SKM-1 treated with dmso at 0.1 percent for 144 hours (cell line): ENCODE results near the gene CATSPERB.
"Not testable (repeated sequence)": the region's sequence is repeated elsewhere in the genome, so short reads cannot be mapped to it uniquely, and the experiment has no call there.

Experiments
- DNase-seq: peaks from one replicate; lab custom pipeline; 2025; ENCODE audit not compliant: unreplicated experiment; lab: John Stamatoyannopoulos, UW

The CATSPERB gene

GRCh38 chr14:91731986-91732385 is at the start of gene CATSPERB:
TSS of gene CATSPERB (minus strand) at chr14:91732086. CDS start at chr14:91729479, 2,607 bp downstream.
- DNase-seq, result no peak

GRCh38 chr14:91780452-91780851 is 48.6 kb upstream of the CATSPERB start:
- DNase-seq, result no peak

DNA sequence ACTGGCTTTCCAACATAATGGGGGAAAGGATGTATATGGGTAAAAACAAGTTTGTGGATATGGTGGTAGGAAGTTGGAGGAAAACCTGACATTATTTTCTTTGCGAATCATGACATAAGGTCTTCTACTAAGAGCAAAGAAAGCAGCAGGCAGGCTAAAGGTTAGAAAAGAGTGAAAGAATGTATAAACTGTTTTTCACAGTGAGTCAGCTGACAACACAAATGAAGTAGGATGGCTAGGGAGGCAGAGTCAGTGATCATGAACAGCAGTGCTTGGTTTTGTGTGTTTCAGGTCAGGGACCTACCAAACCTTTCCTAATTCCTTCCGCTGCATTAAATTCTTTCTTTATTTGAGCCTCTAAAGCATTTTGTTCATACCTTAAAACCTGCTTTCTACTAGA is 46.3 kb upstream of the CATSPERB start:
- DNase-seq, result no peak

DNA sequence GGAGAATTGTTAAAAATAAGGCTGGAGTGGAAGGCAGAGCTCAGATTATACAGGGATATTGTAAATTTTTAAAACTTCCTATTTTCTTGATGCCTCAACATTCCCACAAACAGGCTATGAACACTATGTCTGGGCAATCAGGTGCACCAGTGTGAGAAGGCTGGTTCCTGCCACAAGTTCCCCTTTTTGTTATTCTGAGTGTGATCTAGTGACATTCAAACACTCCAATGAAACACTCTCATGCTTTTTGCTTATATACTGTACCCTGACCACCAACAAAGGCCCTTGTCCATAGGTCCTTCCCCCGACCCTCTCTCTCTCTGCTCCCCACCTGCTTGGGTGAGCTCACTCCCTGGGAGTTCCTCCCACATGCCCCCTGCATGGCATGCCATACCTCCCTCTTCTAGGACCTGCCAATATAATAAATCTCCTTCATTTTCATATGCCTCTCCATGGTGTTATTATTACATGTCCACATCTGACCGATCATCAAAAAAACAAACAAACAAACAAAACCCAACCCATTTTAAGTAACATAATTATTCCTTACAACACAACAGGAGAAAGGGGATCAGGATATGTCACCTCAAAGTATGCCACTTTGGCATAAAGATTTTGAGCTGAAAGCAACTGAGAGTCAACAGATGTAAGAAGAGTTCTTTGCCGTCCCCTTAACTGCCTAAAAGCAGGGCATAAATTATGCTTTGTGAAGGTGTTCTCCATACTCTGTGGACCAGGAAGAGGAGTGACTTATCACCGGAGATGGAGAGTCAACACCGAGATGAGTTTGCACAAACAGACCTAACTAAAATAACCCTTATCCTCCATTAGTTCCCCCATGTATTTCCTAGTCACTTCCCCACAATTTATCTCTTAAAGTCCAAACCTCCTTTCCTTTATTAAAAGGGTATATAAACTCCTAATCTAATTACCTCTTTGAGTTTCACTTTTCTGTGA is 42.5 kb upstream of the CATSPERB start:
- DNase-seq, result no peak

DNA sequence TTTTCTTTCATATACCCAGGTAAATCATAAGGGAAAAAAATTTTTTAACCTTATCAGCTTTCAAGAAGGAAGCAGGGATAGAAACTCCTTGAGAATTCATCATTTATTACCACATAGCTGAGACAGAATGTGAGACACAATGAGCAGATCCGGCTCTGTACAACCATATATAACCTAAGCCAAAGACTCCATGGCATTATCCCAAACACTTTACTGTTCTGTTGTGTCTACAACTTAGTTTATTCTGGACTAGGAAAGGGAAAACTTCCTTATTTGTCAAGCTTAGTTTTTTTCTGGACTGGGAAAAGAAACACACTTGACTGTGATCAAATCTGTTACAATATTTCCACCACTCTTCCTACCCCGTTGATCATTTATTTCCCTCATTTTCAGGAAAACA is 38.3 kb upstream of the CATSPERB start:
- DNase-seq, result no peak

GRCh38 chr14:91755570-91756295 is 23.8 kb upstream of the CATSPERB start:
- no peak for DNase-seq

- DNase-seq, result no peak
Measured at GRCh38 chr14:91754819-91755218, 22.9 kb upstream of the CATSPERB start.

DNA sequence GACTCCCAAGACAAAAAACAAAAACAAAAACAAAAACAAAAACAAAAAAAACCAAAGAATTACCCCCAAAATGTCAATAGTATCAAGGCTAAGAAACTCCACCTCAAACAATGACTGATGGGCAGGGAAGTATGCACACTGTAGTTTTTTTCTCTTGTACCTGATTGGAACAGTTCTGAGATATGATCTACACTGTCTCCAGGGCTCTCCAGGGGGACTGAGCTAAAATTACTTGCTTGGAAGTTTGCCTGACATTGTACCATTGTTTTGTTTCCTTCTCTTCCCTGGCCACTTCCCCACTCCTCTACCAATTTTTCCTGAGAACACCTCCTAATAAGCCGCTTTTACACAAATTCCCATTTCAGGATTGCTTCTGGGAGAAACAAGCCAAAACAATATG is 22.3 kb upstream of the CATSPERB start:
- DNase-seq, result no peak

GRCh38 chr14:91753501-91754128 is 21.7 kb upstream of the CATSPERB start:
- no peak for DNase-seq

- DNase-seq, result no peak
Measured at GRCh38 chr14:91752961-91753360, 21.1 kb upstream of the CATSPERB start.

DNA sequence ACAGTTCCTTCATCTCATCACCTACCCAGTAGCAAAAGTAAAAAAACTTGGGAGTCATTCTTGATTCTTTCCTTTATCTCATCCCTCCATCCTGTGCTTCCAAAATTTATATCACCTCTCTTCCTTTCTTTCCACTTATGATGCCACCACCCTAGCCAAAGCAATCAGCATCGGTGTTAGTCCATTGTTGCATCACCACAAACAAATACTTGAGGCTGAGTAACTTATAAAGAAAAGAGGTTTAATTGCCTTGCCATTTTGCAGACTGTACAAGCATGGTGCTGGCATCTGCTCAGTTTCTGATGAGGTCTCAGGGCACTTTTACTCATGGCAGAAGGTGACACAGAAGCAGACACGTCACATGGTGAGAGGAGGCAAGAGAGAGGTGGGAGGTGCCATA is 19.8 kb upstream of the CATSPERB start:
- DNase-seq, result no peak

DNA sequence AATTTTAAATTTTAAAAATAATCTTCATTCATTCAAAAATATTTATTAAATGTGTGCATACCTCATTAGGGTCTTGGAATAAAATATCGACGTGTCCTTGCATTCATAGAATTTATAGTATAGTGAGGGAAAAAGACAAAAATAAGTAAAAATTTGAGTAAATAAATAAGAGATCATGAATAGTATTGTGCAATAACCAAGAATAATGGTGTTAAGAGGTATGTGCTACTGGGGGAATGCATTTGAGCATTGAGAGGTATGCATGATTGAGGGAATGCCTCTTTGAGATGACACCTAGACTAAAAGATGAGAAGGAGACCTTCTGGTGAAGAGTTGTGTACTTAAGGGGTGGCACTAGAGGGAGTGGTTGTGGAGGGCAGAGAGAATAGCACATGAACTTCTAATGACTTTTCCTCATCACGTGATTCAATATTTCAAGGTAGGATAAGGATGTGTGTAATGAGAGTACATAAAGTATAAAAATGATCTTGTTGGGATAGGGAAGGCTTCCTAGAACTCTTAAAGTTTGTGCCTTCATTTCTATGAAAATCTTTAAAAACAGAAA is 18.8 kb upstream of the CATSPERB start:
- no peak for DNase-seq

GRCh38 chr14:91749868-91750267 is 18.0 kb upstream of the CATSPERB start:
- DNase-seq, result no peak

DNA sequence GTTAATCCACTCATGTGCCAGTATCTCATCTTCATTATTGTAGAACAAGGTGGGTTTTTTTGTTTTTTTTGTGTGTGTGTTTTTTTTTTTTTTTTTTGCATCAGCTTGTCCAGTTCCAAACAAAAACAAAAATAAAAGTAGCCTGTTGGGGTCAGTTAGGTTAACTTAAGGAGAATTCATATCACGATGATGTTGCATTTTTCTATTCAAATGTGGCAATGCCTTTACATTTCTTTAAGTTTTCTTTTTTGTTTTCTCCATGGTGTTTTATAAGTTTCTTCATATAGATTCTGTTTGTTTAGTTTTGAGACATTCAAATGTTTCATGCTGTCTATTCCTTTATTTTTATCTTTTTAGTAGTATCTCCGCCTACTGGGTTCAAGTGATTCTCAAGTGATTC is 16.2 kb upstream of the CATSPERB start:
- no peak for DNase-seq

DNA sequence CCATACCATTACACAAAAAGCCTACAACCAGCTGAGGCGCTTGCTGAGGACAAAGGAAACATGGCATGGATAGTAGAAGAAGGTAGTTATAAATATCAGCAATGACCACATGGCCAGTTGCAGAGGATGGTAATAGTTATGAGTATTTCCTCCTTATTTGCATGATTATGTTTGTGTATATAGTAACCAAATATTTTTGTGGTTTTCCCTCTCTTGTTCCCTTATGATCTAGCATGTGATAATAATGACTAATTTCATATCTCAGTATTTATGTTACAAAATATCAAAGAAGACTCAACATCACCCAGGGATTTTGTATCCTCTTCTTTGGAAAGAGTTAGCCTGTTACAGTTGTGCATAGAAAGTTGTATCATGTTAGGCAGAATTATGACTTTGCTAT is 13.5 kb upstream of the CATSPERB start:
- no peak for DNase-seq

GRCh38 chr14:91744068-91744480 is 12.2 kb upstream of the CATSPERB start:
- DNase-seq, result no peak

- no peak for DNase-seq
Measured at GRCh38 chr14:91743305-91743653, 11.4 kb upstream of the CATSPERB start.

GRCh38 chr14:91742621-91743304 is 10.9 kb upstream of the CATSPERB start:
- DNase-seq, result no peak

GRCh38 chr14:91739867-91740266 is 8.0 kb upstream of the CATSPERB start:
- not testable (repeated sequence) for DNase-seq

DNA sequence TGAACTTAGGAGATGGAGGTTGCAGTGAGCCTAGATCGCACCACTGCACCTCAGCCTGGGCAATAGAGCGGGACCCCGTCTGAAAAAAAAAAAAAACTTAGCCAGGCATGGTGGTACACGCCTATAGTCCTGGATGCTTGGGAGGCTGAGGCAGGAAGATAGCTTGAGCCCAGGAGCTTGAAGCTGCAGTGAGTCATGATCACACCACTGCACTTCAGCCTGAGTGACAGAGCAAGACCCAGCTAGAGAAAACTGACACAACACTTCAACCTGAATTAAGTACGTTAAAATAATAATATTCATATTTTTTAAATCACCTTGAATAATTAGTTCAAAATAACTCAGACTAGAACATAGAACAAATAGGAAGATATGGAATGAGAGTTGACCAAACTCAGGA is 5.7 kb upstream of the CATSPERB start:
- DNase-seq, result no peak
